GM18511 (cell line): ENCODE measurements around the gene FGA.

Experiments
- ATAC-seq: cut with Tn5 transposase; IDR thresholded peaks from one replicate; pipeline ENCODE4 v1.9.1; 2021; ENCODE audit warnings: mild to moderate bottlenecking, moderate library complexity; ENCODE audit not compliant: unreplicated experiment

The FGA gene

DNA sequence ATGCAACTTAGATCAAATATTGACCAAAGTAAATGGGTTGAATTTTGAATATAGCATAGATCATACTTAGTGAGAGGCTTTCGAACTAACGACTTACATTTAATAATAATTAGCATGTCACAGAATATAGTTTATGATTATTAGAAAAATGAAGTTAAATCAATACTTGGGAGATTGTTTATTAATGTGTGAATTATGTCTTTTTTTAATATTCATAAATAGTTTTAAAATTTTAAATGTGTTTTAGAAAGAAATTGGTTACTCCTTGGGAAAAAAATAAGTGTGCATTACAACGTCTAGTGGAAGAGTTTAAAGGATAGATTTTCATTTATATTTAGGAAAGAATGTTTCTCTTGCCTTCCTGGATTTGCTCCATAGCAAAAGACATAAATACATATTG, 7.3 kb downstream of the FGA start:
- no peak for ATAC-seq

DNA sequence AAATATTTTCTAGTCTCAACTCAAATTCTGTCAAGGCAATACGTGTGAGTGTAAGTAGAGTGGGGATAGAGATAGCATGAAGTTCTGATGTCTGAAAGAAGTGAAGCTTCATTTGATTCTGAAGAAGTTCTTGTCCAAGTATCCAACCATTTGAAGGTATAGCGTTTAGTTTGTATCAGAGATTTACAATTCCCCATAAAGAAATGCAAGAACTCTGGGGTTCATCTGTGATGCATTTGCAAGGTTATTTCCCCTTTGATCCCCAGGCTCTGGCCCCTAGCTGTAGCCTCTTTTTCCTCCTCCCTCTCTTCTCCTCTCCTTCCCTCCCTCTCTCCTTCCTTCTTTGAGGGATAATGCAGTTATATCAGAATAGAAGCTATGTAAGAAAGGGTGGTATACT, 7.8 kb downstream of the FGA start:
- ATAC-seq, result no peak

DNA sequence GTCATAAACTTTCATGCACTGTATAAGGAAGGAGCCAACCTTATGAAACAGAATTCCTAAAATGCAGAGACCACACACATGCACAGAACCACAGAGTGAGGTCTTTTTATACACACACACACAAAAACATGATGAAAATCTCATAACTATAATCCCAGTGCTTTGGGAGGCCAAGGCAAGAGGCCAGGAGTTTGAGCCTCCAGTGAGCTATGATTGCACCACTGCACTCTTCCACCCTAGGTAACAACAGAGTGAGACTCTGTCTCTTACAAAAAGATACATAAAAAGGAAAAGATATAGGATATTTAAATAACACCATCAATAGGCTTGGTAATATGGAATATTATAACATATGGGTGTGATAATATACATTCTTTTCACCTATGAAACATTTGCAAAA, 10.6 kb downstream of the FGA start:
- ATAC-seq, result no peak

DNA sequence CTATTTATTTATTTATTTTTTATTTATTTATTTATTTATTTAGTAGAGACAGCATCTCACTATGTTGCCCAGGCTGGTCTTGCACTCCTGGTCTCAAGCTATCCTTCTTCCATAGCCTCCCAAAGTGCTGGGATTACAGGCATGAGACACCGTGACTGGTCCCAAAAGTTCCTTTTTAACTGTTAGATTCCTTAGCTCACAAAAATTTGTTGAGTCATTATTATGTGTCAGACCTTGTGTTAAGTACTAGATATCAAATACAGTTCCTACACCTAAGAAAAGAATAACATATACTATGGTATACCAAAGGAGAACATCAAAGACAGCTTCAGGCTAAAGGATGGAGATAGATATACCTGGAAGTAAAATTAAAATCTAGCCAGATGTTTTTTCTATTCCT, 11.6 kb downstream of the FGA start:
- no peak for ATAC-seq

DNA sequence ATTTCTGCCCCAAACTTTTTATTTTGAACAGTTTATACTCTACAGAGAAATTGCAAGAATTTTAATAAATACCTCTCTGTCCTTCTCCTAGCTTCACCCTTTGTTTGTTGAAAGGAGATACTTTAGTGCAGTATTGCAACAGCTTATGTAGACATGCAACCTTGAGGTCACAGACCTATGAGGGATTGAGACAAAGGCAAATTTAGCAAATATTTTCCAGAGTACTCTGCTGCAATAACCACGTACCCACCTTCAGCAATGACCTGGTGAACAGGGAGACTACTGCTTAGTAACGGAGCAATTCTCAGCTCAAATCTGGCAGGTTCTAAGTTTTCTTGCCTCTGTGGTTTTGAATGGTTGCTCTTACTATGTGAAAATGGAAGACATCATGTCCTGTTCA, 13.2 kb downstream of the FGA start:
- ATAC-seq, result no peak

DNA sequence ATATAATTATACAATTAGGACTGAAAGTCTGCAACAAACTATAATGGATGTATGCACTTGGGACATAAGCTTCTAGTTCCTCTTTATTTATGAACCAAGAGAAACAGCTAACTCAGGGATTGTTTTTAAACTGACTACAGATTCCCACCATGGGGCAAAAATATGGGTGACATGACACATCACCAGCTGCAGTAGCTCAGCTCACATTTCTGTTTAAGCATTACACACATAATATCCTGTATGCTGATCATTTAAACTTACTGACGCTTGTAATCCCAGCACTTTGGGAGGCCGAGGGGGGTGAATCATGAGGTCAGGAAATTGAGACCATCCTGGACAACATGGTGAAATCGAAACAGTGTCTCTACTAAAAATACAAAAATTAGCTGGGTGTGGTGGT, 16.2 kb downstream of the FGA start:
- ATAC-seq, result no peak

DNA sequence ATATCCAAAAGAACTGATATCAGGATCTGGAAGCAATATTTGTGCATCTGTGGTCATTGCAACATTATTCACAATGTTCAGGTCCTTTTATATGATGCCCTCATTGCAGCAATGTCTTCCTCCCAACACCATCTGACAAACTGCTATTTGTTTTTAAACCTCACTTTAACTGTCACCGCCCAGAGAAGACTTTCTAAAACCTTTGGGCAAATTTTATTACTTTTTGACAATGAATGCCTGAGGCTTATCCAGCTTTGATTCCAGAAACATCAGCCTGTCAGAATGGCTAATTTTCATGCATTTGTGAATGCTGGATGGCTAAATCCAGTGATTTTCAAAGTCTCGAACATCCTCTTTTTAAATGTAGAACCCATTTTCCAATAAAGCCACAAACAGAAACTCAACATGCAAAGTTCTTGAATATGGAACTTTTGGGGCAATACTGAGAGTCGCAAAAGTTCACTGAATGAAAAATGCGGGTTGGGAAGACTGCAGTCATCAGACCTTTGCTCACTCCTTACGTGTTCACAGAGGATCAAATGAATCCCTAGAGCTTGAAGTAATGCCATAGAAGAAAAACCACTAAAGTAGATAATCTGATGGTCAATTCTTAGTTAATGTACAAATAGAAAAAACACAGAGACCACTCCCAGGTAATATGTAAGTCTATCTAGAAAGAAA, 17.2 kb downstream of the FGA start:
- no peak for ATAC-seq

DNA sequence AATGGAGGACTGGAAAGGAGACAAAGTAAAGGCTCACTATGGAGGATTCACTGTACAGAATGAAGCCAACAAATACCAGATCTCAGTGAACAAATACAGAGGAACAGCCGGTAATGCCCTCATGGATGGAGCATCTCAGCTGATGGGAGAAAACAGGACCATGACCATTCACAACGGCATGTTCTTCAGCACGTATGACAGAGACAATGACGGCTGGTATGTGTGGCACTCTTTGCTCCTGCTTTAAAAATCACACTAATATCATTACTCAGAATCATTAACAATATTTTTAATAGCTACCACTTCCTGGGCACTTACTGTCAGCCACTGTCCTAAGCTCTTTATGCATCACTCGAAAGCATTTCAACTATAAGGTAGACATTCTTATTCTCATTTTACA, 21.0 kb downstream of the FGA start:
- ATAC-seq, result no peak

DNA sequence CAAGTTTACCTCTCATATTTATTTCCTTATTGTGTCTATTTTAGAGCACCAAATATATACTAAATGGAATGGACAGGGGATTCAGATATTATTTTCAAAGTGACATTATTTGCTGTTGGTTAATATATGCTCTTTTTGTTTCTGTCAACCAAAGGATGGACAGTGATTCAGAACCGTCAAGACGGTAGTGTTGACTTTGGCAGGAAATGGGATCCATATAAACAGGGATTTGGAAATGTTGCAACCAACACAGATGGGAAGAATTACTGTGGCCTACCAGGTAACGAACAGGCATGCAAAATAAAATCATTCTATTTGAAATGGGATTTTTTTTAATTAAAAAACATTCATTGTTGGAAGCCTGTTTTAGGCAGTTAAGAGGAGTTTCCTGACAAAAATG, 21.5 kb downstream of the FGA start:
- ATAC-seq, result no peak

DNA sequence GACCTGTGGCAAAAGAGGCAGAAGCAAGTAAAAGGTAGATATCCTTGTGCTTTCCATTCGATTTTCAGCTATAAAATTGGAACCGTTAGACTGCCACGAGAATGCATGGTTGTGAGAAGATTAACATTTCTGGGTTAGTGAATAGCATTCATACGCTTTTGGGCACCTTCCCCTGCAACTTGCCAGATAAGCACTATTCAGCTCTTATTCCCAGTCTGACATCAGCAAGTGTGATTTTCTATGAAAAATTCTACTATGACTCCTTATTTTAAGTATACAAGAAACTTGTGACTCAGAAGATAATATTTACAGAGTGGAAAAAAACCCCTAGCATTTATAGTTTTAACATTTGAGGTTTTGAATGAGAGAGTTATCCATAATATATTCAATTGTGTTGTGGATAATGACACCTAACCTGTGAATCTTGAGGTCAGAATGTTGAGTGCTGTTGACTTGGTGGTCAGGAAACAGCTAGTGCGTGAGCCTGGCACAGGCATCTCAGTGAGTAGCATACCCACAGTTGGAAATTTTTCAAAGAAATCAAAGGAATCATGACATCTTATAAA, 23.8 kb downstream of the FGA start:
- ATAC-seq, result no peak

DNA sequence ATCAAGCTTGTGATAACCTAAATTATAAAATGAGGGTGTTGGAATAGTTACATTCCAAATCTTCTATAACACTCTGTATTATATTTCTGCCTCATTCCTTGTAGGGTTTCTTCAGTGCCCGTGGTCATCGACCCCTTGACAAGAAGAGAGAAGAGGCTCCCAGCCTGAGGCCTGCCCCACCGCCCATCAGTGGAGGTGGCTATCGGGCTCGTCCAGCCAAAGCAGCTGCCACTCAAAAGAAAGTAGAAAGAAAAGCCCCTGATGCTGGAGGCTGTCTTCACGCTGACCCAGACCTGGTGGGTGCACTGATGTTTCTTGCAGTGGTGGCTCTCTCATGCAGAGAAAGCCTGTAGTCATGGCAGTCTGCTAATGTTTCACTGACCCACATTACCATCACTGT, 24.8 kb downstream of the FGA start:
- ATAC-seq, result no peak

DNA sequence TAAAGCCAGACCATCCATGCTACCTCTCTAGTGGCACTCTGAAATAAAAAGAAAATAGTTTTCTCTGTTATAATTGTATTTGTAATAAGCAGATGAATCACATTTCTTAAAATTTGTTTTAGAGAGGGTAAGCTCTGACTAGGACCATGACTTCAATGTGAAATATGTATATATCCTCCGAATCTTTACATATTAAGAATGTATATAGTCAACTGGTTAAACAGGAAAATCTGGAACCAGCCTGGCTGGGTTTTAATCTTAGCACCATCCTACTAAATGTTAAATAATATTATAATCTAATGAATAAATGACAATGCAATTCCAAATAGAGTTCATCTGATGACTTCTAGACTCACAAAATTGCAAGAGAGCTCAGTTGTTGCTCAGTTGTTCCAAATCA, 26.2 kb downstream of the FGA start:
- no peak for ATAC-seq

DNA sequence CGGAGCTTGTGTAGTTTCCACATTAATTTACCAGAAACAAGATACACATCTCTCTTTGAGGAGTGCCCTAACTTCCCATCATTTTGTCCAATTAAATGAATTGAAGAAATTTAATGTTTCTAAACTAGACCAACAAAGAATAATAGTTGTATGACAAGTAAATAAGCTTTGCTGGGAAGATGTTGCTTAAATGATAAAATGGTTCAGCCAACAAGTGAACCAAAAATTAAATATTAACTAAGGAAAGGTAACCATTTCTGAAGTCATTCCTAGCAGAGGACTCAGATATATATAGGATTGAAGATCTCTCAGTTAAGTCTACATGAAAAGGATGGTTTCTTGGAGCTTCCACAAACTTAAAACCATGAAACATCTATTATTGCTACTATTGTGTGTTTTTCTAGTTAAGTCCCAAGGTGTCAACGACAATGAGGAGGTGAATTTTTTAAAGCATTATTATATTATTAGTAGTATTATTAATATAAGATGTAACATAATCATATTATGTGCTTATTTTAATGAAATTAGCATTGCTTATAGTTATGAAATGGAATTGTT, 27.8 kb downstream of the FGA start, which contains the start of gene FGB:
TSS of gene FGB (plus strand) at position 315 of the 558 bp plus-strand sequence. CDS start at position 323, 8 bp downstream.
- ATAC-seq, result no peak

DNA sequence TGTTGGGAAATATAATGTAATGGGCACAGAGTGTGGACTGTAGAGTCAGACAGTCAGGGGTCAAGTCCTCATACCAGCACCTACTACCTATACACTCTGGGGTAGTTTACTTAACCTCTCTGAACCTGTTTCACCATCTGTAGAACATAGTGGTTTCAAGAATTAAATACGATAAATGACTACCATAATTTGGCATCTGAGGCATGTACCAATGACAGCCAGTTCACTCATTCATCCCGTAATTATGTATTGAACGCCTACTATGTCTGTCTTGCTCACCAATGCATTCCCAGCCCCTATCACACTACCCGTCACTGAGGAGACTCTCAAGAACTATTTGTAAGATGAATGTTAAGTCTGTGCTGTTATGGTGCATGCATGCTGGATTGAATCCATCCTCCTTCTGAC, 29.7 kb downstream of the FGA start:
- no peak for ATAC-seq

DNA sequence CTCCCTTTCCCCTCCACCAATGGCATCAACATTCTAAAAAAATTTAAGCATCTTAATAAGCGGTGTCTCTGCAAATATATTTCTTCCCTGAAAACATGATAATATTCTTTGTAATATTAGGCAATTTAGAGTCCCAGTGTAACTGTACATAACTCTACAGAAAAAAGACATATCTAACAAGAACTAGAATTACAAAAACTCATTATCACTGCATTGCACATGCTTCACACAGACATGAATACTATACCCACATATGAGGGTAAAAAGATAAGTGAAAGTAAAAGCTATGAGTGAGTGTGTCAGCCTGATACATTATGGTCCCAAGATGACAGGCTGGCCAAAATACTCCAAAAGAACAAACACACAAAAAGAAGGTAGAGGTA, 30.1 kb downstream of the FGA start:
- no peak for ATAC-seq

DNA sequence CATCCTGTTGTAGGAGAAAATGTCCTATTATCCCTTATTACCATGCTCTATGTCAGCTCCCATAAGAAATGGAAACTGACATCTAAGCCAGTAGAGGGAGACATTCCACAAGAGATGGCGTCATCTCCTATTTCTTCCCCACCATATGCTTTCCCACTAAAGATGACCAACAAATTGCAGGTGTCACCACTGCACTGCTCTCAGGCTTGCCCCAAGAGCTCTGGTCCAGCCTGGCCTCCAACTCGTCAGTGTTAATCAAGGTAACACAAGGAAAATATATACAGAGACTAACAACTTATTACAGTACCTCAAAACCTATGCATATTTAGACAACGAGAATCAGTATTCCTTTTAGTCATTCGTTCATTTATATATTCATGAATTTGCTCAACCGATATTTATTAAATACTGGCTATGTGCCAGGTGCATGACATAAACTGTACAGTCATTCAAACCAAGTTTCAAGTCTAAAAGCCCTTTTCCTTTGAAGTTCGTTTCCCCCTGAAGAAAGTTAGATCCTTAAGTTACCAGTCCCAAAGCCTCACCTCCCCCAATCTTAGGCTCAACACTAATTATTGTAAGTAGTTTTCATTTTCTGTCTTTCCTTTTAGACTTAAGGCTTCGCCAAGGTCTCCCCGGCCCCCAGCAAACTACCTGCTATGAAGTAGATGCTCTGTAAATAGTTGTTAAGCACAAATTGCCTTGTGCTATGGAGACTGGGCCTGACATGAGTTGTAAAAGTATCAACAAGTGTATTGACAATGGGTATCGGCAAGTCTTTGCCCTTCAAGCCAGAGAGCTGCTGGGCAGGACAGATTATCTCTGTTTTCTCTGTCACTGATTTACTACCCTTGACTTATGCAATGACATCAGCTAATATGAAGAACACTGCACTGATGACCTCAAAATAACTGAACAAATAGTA, 30.8 kb downstream of the FGA start:
- ATAC-seq, result peak; percentile 86

DNA sequence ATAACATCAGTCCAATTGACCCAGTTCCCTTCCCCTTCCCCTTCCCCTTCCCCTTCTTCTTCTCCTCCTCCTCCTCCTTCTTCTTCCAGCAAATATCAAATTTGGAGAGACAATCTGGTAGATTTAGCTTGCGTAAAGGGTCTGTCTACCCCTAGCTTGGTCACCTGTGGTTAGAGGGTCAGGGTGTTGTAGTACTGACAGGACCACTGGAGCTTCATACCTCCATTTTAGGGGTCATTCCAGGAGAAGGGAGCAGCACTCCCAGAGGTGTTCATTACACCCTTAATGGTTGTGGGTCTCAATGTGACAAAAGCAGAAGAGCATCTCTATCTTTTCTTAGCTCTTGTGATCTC, 31.4 kb downstream of the FGA start:
- peak; percentile 28 for ATAC-seq

DNA sequence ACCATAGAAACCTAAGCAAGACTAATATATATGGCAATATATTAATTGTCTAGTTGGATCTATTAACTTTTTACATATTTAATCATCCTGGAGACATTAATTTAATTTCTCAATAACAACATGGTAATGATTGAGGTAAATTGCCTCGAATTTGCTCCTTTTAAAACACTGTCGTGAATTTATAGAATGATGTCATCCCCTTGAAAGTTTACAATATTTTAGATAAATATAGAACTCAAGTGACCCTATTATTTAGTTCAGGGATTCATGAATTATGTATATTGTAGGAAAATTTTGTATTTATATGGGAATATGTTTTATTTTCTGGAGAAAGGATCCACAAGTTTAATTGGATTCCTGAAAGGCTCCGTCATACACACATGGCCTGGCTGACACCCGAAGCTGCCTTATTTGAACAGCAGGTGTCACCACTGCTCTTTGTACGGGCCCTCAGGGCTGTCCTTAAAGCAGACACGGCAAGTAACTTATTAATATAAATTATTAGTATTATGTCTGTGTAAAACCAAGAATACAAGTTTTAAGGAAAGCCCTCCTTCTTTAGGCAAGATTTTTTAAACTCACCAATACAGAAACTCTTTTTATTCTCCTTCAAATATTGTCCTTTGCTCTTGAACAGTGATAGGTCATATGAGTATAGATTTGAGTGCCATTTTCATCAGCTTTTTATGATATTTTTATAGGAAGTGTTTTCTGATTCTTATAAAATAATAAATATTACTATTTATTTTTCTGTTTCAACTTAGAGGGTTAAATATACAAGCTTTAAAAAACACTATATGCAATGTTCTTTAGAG, 38.5 kb downstream of the FGA start:
- peak; percentile 58 for ATAC-seq

DNA sequence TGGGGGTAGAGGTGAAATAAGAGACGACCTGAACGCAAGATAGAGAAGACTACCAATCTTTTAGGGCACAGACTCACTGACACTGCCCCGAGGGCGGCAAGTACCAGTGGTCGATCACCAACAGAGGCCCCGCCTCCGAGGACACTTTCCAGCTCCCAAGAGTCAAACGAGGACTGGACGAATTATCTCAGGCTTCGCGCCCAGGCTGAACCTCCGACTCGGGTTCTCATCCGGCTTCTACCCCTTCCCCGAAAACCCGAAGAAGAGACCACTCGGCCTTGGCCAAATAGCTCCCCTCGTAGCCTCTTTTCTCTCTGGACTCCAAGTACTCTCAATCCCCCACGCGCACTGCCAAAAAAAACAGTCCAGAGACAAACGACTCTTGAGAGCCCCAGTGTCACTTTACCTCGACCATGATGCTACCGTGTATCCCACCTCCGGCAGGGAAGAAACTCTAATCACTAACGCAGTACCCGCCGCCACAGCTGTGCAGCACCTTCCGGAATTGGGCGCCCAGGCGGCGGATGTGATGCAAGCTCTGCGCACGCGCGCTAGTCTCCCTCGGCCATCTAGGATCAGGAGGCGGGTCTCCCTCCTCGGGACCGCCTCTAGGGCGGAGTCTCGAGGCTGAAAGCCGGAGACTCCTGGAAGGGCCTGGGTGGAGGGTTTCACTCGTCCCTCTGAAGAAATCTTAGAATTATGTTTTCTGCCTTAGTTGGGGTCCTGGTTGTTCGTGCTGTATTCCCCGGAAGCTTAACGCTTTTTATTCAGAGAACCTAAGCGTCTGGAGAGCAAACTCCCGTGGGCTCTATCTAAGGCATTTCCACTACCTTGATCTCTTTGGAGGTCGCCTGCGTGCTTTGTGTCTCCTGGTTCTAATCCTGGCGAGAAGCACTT, 40.4 kb downstream of the FGA start, which contains the start of gene PLRG1:
TSS of gene PLRG1 (minus strand) at position 507 of the 897 bp plus-strand sequence. CDS start at position 415, 92 bp downstream.
- ATAC-seq, result peak; percentile 98

DNA sequence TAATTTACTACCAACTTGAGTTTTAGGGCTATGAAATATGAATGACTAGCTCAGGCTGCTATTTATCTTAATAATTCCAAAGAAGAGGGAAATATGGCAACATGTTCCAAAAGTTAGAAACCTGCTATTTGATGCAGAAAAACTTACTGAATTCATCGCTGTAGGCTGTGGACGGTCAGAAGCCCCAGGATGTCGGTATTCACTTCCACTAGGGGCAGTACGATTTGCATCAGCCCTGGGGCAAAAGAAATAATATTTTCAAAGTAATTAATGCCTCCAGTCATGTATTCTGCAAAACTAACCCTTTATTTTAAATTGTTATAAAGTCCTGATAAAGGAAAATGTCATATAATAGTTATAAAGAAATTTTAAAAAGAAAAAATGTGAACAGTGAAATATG, 44.9 kb downstream of the FGA start:
- no peak for ATAC-seq
